GM12875 (cell line): ENCODE measurements around the gene TRMT5.

Source experiments
- H3K4me3 ChIP-seq: one replicate; pipeline ENCODE4 v1.5.1; 2011; ENCODE audit warnings: low read depth, low read length, control low read depth
- TF ChIP-seq, protein P1 (sequence below): IDR thresholded peaks from 2 replicates; pipeline ENCODE4 v1.5.1; 2011; ENCODE audit warnings: low read depth, mild to moderate bottlenecking, control low read depth, inconsistent platforms, low read length, moderate library complexity, borderline replicate concordance; ENCODE audit not compliant: insufficient read depth

TRMT5 gene

DNA sequence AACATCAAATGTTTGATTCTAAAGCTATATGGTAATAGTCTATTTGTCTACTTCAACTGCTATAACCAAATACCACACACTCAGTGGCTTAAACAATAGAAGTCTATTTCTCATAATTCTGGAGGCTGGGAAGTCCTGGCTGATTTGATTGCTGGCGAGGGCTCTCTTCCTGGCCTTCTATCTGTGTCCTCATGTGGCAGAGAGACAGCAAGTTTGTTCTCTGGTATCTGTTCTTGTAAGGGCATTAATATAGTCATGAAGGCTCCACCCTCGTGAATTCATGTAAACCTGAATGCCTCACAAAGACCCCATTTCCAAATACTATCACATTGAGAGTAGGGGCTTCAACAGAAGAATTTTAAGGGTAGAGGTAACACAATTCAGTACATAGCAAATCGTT is 34.1 kb downstream of the TRMT5 start:
- TF ChIP-seq, protein P1, sequence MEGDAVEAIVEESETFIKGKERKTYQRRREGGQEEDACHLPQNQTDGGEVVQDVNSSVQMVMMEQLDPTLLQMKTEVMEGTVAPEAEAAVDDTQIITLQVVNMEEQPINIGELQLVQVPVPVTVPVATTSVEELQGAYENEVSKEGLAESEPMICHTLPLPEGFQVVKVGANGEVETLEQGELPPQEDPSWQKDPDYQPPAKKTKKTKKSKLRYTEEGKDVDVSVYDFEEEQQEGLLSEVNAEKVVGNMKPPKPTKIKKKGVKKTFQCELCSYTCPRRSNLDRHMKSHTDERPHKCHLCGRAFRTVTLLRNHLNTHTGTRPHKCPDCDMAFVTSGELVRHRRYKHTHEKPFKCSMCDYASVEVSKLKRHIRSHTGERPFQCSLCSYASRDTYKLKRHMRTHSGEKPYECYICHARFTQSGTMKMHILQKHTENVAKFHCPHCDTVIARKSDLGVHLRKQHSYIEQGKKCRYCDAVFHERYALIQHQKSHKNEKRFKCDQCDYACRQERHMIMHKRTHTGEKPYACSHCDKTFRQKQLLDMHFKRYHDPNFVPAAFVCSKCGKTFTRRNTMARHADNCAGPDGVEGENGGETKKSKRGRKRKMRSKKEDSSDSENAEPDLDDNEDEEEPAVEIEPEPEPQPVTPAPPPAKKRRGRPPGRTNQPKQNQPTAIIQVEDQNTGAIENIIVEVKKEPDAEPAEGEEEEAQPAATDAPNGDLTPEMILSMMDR: no peak
- H3K4me3 ChIP-seq: no peak overlapping the region

DNA sequence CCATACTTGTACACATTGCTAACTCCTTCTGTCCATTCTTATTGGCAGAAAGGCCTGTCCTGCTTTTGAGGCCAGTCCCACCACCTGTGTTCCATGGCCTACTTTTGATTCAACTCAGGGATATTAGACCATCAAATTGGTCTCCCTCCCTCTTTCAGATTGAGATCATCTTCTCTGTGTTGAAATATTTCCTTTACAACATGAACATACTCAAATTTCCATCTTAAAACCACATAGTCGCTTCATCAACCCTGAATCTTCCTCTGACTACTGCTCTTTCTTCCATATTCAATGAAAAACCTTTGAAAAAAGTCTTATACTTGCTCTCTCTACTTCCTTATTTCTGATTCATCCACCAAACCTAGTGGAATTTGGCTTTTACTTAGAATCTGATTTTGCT is 34.9 kb downstream of the TRMT5 start:
- TF ChIP-seq, protein P1: no peak
- H3K4me3 ChIP-seq: no peak overlapping the region

DNA sequence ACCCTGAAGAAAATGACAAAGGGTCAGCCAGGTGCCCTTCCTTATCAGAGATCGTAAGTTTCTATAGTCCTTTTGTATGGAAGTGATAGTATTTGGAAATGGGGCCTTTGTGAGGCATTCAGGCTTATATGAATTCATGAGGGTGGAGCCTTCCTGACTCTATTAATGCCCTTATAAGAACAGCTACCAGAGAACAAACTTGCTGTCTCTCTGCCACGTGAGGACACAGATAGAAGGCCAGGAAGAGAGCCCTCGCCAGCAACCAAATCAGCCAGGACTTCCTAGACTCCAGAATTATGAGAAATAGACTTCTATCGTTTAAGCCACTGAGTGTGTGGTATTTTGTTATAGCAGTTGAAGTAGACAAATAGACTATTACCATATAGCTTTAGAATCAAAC is 36.7 kb downstream of the TRMT5 start:
- TF ChIP-seq, protein P1: no peak
- H3K4me3 ChIP-seq: no peak overlapping the region

DNA sequence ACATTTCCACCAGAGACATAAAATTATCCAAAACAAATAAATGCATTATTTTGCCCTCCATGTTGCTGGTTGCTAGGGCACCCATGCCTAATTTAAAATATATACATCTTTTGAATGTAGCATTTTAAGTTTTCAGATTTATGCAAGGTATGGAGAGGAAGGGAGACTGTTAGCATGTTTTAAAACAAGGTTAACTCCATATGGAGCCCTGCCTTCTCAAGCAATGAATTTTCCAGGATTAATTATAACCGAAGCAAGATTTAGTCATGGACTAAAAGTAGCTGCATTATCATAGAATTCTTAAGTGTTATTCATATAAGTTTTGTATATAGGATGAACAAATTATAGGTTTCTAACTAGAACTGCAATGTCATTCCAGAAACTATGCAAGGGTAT is 37.2 kb downstream of the TRMT5 start:
- TF ChIP-seq, protein P1: no peak
- no peak overlapping the region for H3K4me3 ChIP-seq

DNA sequence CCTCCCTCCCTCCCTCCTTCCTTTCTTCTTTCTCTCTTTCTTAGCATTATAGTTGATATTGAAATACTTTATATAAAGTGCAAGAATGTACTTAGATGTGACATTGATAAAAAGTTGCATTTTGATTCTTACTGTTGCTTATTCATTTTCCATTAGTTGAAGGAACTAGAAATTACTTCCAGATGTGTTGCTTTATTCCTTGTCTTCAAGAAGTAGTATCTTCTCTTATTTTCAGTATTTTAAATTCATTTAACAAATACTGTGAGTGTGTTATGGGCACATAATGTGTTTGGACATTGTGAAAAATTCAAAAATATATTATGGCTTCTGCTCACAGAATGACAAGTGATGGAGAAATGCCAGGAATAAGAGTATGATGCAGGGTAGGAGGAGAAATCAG is 45.6 kb downstream of the TRMT5 start:
- no peak overlapping the region for H3K4me3 ChIP-seq
- TF ChIP-seq, protein P1: no peak

DNA sequence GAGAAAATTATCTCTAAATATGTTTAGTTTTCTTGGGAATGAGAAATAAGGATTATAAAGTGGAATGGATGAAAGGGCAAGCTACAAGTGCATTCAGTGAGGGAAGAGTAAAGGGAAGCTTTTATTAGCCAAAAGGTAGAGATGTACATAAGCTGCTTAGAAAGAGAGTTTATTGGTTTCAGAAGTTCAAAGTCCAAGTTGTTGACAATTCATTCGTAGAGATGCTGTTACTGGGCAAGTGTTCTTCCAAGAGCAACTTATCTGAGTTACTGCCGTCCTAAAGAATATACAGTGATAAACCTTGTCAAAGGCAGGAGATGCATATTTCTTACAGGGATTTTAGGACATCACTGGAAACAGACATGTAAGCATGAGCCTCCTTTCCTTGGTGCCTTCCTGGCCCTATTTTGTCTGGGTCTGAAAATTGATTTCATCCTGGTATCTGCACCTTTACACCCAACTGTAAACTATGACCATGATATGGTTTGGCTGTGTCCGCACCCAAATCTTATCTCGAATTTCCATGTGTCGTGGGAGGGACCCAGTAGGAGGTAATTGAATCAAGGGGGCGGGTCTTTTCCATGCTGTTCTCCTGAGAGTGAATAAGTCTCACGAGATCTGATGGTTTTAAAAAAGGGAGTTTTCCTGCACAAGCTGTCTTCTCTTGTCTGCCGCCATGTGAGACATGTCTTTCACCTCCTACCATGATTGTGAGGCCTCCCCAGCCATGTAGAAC is 46.8 kb downstream of the TRMT5 start:
- TF ChIP-seq, protein P1: no peak
- no peak overlapping the region for H3K4me3 ChIP-seq

DNA sequence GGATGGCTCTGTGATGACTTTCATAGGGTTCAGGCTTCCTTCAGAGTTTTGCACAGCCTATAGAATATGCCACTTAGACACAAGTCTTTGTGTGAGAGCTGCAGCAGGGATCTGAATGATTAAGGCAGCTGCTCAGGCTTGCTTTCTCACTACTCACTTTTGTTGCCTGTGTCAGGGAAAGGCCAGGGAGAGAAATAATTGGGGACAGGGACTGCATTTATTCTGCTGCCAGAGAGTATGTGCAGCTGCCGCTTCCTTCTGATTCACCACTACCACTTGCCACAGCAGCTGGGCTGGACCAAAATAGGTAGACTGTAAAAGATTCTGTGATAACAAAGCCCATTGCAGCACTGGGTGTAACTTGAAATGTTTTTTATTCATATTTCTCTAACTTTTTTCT is 49.7 kb downstream of the TRMT5 start:
- TF ChIP-seq, protein P1: no peak
- H3K4me3 ChIP-seq: no peak overlapping the region
